IPS-NIHi7 (cell line): ENCODE data around the gene GPSM1.

Source experiments
- DNase-seq: peaks from one replicate; pipeline ENCODE4 v3.0.0; 2012; ENCODE audit warnings: mixed read lengths; ENCODE audit errors: extremely low spot score

GPSM1 gene

GRCh38 chr9:136291306-136292025 lies 35.9 kb upstream of the GPSM1 start:
- no peak for DNase-seq

DNA sequence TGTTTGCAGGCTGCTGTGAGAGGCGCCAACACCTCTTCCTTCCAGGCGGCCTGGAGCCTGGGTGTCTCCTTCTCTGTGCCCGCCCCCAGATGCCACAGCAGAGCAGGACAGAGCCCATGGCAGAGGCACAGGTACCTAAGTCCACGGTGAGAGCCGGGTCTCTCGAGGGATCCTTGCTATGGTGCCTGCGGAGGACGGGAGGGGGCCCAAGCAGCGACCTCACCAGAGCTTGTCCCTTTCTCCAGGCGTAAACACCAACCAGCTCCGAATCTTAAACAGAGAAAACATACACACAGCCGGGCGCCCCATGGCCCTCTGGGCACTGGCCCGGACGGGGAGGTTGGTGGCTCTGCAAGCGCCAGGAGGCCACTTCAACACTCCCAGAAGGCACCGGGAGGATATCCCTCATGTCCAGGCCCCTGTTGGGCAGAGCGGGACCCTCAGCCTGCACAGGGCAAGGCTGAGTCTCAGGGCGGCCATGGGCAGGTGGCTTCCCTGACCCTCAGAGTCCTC lies 35.3 kb upstream of the GPSM1 start:
- DNase-seq, result no peak

DNA sequence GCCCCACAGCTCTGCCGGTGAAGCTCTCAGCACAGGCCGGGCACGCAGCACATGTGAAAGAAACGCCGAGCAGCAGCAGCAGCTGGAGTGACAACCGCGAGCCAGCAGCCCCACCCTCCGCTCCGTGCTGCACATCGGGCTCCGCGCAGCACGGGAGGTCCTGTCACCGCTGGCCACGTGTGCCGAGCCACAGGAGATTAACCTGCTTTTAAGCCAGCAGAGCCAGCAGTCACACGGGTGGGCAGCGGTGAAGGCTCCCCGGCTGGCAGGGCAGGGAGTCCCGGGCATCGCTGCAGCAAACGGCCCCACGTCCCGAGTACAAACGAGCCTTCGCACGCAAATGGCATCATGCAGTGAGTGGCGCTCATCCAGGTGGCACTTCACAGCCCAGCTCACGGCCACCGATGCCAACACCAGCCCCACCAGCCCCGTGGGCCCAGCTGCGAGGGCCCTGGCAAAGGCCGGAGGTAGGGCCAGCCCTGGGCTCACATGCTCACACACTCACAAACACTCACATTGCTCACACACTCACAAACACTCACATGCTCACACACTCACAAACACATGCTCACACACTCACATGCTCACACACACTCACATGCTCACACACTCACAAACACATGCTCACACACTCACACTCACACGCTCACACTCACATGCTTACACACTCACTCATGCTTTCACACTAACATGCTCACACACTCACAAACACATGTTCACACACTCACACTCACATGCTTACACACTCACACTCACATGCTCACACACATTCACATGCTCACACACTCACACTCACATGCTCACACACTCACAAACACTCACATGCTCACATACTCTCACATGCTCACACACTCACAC lies 34.5 kb upstream of the GPSM1 start:
- DNase-seq, result no peak

- no peak for DNase-seq
Measured at GRCh38 chr9:136293476-136294077, 33.8 kb upstream of the GPSM1 start.

DNA sequence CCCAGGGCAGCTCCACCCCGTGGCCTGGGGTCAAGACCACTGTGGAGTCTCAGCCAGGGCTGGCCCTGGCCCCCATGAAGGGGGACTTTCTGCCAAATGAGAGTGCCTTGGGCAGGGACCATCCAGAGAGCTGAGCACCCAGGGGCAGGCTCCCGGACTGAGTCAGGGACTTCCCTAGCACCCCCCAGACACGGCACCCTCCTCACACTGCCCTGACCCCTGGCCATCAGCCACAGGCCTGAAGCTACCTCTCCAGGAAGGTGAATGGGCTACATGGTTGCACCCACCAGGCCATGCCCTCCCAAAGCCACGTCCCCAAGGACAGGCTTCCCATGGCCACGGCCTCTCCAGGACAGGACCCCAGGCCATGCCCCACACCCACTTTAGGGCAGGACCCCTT lies 32.9 kb upstream of the GPSM1 start:
- DNase-seq, result no peak

- no peak for DNase-seq
Measured at GRCh38 chr9:136295055-136295454, 32.3 kb upstream of the GPSM1 start.

- DNase-seq, result no peak
Measured at GRCh38 chr9:136295542-136296433, 31.6 kb upstream of the GPSM1 start.

DNA sequence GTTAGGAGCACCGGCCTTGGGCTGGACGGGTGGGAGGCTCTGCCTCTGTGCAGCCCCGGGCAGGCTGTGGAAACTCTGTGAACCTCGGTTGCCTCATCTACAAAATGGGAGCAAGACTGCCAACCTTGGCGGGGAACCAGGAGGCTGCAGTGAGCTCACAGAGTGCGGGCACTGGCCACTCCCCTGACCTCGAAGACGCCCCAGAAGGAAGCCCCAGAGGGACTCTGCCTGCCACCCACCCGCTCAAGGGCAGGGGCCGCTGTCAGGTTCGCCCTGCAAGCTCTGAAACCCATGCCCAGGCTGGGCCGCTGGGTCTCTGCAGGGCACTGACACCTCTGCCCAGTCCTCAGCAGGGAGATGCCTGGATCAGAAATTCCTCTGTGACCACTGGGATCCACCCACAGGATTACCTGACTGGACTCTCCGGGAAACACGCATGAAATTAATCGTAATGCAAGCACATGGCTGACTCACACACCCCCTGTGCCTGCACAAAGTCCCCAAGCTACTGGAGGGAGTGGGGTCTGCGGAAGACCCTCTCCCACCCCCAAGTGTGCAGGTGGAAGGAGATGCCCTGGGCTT lies 30.8 kb upstream of the GPSM1 start:
- DNase-seq, result no peak

DNA sequence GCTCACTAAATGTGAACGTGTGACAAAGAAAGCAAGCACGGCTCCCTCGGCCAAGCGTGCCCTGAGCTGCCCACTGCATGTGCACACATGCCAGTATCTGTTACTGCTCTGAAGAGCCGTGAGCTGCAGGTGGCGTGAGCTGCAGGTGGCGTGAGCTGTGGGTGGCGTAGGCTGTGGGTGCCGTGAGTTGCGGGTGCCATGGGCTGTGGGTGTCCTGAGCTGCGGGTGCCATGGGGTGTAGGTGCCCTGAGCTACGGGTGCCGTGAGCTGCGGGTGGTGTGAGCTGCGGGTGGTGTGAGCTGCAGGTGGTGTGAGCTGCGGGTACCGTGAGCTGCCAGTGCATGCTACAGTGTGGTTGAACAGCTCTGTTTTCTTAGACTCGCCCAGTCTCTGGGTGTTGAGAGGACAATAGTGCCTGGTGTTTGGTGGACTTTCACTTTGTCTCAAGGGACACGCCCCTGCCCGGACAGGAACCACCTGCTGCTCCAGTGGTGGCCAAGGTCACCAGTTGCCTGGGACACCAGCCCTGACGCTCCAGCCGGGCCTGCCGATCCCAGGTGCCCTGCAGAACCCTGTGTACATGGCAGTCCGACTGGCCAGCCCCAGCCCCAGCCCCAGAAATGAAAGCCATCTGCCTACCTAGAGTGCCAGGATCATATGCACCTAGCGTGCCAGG lies 30.2 kb upstream of the GPSM1 start:
- no peak for DNase-seq

GRCh38 chr9:136297766-136298735 lies 29.3 kb upstream of the GPSM1 start:
- no peak for DNase-seq

DNA sequence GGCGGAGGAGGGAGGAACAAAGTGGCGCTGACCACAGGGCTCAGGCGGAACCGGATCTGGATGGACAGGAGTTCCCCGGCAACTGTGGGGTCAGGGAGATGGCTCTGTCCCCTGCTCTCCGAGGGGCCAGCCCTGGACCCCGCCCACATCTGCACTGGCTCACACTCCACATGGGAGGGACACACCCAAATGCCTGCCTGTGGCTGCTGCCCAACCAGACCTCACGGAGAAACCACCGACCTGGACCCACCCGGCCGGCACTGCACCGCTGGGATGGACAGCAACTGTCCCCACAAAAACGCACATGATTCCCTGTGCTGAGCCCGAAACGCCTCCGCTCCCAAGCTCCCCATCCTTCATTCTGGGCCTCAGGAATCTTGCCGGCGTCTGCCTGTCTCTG lies 28.2 kb upstream of the GPSM1 start:
- no peak for DNase-seq

DNA sequence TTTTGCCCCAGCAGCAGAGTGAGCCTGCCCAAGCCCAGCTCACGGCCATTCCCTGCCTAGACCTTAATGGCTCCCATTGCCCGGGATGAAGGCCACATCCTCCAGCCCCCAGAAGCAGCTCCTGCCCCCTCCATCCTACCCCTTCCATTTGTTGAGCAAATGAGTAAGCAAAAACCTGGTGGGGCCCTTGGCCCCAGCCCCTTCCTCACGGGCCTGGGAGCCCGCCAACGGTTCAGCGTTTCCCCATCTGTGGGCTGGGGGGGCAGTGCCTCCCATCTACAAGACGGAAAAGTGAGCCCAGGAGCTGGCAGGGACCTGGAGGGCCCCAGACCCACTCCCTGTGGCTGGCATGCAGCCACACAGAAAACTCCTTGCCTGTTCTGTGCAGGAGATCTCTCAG lies 27.8 kb upstream of the GPSM1 start:
- no peak for DNase-seq

DNA sequence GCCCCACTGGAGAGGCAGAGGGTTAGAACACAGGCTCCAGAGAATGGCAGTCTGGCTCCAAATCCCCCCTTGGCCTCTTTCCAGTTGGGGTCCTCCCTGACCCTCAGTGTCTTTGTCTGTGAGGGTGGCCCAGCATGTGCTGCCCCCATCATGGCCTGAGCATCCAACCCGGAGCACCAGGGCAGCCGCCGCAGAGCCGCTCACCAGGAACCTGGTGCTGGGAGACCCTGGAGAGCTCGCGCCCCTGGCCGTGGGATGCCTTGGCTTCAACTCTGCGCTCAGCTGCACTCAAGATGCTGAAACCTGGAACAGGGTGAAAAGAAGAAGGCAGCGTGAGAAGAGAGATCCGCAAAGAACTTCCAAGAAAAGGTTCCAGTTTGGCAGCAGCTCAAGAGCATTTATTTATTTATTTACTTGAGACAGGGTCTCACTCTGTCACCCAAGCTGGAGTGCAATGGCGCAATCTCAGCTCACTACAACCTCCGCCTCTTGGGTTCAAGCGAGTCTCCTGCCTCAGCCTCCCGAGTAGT lies 27.3 kb upstream of the GPSM1 start:
- DNase-seq, result no peak

GRCh38 chr9:136300866-136301265 lies 26.5 kb upstream of the GPSM1 start:
- DNase-seq, result no peak

GRCh38 chr9:136302527-136302926 lies 24.8 kb upstream of the GPSM1 start:
- no peak for DNase-seq

DNA sequence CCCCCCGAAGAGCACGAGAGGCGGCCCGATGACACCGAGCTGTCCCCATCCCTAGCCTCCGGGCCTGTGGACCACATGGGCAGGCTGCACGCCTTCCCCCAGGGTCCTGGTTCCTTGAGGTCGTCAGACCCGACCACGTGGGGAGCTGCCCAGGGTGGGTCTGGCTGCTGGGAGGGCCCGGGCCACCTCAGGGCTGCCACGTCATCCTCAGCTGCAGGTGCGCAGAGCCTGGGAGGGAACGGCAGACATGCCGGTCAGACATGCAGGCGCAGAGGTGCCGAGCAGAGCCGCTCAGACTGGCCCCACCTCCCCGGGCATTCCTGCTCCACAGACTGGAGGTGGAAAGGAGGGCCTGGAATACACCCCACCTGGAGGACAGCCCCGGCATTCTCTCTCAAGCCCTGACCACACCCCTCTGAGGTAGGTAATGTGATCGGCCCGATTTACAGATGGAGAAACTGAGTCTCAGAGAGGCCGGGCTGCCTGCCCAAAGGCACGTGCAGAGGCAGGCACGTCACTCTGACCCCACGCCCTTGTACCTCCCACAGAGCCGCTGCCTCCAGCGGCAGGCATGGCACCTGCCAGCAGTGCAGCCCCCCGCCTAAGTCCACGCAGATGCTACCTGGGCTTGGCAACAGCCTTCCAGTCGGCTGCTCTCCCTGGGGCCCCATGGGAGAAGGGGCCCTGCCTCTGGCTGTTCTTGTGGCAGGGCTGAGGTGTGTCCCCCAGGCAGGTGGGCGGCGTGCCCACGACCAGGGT lies 24.1 kb upstream of the GPSM1 start:
- DNase-seq, result no peak

DNA sequence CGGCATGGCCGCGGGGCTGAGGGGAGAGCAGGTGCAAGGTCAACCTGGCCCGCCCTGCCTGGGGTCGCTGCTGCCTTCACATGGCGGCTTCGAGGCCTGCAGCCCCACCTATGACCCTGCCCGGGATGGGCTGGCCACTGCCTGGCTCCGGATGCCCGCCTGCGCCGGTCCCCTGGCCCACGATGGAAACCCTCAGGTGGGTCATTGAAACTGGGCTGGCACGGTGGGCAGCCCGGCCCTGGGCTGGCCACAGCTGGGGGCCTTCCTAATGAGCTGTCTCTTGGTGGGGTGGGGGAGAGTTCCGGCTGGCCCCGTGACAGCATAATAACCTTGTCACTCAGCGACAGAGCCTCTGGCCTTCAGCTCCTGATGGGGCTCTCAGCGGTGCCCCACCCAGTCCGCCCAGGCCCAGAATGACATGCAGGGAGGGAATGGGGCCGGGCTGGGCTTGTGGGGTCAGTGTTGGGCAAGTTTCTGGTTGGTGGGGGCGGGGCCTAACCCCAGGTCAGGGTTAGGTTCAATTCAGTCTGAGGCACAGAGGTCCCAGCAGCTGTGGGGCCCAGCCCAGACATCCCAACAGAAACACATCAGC lies 23.4 kb upstream of the GPSM1 start, which contains the start of gene CCDC187:
Gene CCDC187, minus strand, starts transcription at position 270 of the 592 bp plus-strand sequence. Its CDS starts 264 bp downstream, at position 6.
- no peak for DNase-seq

DNA sequence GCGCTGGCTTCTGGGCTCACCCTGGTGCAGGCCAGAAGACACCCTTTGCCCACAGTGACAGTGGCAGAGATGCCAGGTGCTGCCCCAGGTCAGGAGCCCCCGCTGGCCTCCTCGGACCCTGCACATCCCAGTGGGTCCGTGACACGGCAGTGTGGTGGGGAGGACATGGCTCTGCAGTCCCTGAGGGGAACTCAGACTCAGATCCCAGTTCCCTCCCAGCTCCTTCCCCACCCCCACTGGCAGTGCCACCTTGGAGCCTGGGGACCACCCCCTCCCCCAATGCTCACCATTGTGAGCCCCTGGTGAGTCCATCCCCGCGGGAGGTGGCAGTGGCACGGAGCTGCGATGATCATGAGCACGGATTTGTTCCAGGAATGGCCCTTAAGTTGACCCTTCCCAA lies 22.9 kb upstream of the GPSM1 start:
- no peak for DNase-seq
